Brain pericyte (primary cell): ENCODE measurements around the gene PTGDS.

Experiments
- DNase-seq: peaks from one replicate; pipeline ENCODE4 v3.0.0-alpha.2; 2012; ENCODE audit warnings: low read depth, low spot score

Gene PTGDS

DNA sequence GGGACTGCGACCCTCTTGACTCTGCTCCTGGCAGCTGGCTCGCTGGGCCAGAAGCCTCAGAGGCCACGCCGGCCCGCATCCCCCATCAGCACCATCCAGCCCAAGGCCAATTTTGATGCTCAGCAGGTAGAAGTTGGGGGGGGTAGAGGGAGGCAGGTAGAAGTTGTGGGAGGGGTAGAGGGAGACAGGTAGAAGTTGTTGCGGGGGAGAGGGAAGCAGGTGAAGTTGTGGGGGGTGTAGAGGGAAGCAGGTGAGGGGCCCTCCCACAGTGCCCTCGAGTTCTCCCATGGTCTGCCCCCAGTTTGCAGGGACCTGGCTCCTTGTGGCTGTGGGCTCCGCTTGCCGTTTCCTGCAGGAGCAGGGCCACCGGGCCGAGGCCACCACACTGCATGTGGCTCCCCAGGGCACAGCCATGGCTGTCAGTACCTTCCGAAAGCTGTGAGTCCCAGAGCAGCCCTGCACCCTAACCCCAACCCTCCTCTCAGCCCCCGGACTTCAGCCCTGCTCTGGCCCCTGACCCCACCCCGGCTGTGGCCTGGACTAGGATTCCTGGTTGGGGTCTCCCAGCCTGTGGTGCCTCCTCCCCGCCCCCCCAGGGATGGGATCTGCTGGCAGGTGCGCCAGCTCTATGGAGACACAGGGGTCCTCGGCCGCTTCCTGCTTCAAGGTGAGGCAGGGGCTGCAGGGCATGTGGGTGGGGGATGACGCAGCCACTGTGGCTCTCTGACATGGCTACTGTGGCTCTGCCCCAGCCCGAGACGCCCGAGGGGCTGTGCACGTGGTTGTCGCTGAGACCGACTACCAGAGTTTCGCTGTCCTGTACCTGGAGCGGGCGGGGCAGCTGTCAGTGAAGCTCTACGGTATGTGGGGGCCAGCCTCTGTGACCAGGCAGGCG lies 31.7 kb upstream of the PTGDS start:
- no peak for DNase-seq

DNA sequence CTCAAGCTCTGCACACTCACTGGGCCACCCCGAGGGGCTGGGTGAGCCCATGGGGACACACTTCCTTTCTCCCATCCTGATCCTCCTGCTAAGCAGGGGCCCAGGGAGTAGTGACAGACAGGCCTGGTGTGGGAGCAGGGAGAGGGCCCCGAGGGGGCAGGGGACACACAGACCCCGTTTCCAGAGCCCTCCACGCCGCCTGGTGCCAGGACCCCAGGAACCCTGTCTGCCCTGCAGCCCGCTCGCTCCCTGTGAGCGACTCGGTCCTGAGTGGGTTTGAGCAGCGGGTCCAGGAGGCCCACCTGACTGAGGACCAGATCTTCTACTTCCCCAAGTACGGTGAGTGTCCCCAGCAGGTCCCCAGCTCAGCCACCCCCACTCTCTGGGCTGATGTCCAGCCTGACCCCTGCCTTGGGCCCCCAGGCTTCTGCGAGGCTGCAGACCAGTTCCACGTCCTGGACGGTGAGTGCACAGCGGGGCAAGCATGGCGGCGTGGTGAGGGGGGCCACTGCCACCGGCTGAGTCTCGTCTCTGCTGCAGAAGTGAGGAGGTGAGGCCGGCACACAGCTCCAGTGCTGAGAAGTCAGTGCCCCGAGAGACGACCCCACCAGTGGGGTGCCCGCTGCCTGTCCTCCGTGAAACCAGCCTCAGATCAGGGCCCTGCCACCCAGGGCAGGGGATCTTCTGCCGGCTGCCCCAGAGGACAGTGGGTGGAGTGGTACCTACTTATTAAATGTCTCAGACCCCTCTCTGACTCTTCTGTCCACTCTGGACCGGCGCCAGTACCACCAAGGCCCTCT lies 30.9 kb upstream of the PTGDS start:
- DNase-seq: no peak

DNA sequence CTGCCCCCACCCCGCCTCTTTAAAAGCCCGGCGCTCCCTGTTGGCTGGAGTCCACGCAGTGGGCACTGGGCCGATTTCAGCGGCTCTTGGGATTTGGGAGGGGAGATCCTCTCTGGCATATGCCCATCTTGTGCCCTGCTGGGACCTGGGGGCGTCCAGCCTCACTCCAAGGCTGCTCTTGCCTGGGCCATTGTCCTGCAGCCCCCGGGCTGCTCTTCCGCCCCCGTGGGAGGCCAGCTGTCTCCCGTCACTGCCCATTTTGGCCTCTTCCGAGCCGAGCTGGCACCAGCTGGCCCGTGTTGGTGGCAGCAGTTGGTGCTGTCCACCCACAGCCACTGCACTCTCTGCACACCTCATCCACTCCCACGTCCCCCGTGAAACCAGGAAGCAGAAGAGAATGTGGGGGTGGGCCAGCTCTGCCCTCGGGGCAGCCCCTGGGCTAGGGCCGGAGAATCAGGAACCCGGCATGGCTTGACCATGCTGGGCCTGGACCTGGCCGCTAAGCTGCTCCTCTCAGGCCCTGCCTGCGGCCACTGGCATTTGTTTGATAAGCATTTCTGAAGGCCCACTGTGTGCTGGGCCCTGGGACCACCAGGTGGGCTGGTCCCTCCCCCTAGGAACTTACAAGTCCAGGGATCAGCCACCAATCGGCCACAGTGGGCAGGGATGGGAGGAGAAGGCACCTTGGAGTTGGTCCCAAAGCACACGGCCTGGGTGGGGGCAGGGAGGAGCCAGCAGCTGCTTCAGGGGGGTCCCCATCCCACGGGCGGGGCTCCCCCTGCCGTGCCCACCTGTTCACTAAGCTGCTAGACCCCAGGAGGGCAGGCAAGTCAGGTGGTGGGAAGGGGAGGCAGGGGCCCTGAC lies 30.0 kb upstream of the PTGDS start:
- DNase-seq: no peak

DNA sequence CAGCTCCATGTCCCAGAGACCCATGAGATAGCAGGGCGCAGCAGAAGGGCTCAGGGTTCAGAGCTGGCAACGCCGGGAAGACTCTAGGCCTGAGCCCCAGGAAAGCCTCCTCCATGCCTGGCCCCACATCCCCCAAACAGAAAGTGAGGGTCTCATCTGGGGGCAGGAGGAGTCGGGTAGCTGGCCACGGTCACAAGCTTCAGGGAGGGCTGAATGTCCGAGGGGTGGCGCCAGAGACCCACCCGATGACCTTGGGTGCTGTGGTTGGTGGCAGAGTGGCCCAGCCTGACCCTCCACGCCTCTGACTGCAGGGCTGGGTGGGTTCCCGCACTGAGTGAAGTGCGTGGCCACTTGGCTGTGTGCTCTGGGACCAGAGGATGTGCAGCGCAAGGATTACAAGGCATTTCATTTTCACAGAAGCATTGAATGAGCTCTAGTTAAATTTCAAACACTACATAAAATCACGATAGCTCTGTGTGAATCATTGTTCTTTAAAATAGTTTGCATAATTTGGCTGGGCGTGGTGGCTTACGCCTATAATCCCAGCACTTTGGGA lies 29.3 kb upstream of the PTGDS start:
- DNase-seq: no peak

- no peak for DNase-seq
These were observed 28.0 kb upstream of the PTGDS start for GRCh38 chr9:136949239-136949816.

GRCh38 chr9:136949817-136950655 lies 27.3 kb upstream of the PTGDS start:
- DNase-seq: no peak

DNA sequence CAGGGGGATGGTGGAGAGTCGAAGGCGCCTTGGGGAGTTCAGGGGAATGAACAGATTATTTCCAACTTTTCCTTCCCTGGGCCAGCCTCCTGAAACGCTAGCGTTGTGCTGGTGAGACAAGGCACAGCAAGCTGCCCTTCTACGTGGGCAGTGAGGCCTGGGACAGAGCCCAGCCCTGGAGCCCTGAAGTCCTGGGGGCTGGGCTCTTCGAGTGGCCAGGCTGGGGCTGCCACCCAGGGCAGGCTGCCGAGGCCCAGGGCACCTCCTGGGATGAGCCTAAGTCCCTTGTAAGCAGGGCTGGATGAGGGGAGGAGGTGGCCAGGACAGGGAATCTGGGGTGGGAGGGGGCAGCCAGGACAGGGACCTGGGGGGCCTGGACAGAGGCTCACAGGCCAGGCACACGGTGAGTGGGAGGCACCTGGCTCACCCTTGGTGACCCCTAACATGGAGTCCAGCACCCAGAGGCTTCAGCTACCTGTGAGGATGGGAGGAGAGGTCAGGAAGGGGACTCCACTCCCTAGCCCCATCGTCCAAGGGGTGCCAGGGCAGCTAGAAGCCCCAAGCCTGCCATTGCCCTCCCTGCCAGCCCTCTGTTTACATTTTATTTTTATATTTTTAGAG lies 26.5 kb upstream of the PTGDS start:
- DNase-seq: no peak

- DNase-seq: no peak
These were observed 25.6 kb upstream of the PTGDS start, which contains the start of gene LCN12 for GRCh38 chr9:136951541-136952320. TSS of gene LCN12 (plus strand) at chr9:136952273. CDS start at chr9:136952328, 55 bp downstream.

DNA sequence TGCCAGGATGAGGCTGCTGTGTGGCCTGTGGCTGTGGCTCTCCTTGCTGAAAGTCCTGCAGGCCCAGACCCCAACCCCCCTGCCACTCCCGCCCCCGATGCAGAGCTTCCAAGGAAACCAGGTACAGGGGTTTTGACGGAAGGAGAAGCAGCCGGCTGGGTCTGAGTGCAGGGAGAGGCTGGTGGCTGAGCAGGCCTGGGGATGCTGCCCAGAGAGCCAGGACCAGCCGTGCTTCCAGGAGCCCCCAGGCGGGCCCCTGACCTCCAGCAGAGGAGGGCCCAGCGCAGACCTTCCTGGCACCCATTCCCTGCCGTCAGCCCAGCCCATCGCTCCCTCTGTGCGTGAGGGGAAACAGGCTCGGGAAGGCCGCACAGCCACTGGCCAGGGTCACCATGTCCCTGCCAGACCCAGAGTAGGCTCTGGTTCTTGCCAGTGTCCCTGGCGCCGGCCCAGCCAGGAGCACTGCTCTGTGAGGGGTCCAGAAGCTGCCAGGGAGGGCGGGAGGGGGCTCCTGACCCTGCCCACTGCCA lies 24.9 kb upstream of the PTGDS start:
- no peak for DNase-seq

- no peak for DNase-seq
These were observed 24.2 kb upstream of the PTGDS start for GRCh38 chr9:136952876-136953770.

DNA sequence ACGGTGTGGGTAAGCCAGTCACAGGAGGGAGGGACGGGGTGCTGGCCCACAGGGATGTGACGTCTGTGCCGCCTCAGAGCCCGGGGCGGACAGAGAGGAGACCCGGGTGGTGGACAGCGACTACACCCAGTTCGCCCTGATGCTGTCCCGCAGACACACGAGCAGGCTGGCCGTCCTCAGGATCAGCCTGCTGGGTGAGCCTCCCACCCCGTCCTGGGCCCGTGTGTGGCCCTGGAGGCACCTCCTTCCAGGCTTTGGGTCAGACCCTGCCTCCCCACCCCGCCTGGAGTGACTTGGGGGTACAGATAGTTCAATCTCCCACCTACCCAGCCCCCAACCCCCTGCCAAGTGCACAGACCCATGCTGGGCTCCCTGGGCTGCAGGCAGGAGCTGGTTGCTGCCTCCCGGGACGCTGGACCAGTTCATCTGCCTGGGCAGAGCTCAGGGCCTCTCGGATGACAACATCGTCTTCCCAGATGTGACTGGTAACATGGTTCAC lies 23.5 kb upstream of the PTGDS start:
- DNase-seq: no peak

DNA sequence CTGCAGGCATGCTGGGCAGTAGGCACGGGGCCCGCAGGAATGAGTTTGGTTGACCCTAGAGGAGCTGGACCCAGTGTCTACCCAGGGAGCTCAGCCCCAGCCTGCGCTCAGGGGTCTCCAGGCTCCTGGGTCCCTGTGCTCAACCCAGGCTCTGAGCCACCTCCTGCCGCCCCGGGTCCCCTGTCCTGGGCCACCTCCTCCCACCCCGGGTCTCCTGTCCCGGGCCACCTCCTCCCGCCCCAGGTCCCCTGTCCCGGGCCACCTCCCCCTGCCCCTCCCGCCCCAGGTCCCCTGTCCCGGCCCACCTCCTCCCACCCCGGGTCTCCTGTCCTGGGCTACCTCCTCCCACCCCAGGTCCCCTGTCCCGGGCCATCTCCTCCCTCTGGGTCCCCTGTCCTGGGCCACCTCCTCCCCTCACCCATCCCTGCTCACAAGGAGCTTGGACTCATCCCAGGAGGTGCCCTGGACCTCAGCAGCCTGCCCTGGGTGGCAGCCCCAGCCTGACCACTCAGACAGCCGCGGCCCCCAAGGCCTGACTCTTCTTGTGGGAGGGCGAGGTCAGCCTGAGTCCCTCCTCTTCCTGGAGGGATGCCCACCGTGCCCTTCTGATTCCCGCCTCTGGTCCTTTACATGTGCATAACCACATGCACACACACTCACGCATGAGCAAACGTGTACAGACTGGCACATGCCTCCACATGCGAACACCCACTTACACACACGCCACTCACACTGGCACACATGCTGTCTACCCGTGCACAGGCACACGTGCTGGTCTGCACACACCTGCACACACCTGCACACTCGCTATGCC lies 22.8 kb upstream of the PTGDS start:
- DNase-seq: no peak

DNA sequence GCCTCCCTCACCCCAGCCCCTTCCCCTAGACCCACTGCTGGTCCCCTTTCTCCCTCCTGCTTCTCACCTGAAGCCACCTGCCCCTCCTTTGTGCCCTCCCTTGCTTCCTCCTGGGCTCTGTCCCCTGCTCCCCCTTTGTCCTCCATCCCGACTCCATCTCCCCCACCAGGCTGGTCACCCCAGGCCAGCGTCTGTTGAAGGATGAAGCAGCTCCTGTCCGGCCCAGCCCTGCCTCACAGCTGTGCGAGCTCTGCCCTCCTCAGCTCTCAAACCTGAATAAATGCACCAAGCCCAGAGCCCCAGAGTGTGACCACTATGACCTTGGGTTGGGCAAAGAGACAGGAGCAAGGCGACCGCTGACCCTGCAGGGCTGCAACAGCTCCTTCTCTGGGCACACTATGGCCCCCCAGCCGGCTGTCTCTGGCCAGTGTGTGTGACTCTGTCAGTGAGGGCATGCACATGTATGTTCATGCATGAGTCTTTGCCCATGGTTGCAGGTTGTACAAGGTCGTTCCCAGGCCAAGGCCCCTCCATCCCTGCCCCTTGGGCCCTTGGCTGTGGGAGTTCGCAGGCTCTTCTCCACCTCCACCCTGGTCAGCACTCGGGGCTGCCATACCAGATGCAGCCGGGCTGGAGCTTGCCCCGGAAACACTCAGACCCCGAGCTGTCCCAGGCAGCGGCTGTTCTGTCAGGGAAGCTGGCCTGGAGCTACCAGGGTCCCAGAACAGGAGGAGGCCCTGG lies 21.9 kb upstream of the PTGDS start:
- no peak for DNase-seq

- no peak for DNase-seq
These were observed 21.4 kb upstream of the PTGDS start for GRCh38 chr9:136955943-136956335.

- DNase-seq: no peak
These were observed 20.7 kb upstream of the PTGDS start for GRCh38 chr9:136956604-136957003.

- DNase-seq: no peak
These were observed 19.8 kb upstream of the PTGDS start for GRCh38 chr9:136957461-136957860.
